DMS53 treated with DMSO at 0.1 percent for 48 hours (cell line): ENCODE measurements around the gene TPM1.

Experiments used
- DNase-seq: peaks from one replicate; lab custom pipeline; 2025; ENCODE audit not compliant: unreplicated experiment; lab: John Stamatoyannopoulos, UW

Gene TPM1

DNA sequence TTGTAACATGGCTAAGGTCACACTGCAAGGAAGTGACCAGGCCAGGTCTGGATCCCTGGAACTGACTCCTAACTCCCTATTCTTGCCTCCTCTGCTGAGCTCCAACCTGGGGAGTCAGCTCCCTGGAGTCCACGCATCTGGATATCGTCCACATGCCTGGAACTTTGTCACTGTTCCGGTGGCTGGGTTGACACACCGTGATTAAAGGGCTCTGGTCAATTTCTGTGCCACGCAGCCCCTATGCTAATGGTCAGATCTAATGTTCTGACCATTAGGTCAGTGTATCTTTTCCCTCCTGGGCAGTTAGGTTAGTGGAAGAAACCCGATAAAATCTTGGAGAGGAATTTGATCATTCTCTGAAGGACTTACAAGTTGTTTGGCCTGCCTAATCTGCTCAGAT is 1.6 kb upstream of the TPM1 start:
- DNase-seq, result no peak

DNA sequence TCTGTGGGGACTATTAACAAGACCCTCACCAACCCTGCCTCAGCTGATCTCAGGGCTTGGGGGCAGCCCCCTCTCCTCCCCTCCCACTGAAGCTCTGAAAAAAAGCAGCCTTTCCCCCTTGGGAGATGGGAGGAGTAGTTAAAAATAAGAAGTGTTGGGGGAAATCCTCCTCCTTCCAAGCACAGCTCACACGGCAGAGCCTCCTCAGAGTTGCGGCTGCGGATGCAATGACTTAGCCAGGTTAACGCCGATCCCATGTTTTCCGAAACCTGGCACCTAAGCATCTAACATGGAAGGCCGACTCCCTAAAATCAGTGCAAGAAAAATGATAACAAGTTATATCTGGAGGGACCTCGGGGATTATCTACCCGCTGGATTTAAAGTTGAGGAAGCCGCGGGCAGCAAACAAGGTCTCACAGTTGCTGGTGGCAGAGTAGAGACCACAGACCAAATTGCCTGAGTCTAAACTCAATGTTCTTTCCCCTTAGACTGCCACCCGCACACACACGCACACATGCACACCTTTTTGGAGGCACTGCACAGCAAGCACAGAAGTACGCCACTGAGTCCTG is 1.1 kb upstream of the TPM1 start:
- DNase-seq, result no peak

DNA sequence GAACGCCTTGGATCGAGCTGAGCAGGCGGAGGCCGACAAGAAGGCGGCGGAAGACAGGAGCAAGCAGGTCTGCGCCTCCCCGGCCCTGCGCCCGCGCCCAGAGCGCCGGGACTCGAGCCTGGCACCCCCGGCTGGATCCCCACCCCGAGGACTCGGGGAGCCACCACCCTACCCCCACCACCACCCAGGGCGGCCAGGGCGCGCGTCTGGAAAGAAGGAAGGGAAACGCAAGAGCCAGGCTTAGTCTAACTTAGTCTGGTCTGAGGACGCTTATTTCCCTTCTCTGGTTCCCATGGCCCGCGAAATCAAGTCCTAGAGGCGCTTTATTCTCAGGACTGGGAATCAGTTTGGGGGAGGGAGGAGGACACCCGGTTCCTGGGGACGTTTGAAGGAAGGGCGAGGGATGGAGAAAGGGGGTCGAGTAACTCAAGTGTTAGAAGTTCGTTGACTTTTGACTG is 359 bp downstream of the TPM1 start:
- DNase-seq, result no peak

DNA sequence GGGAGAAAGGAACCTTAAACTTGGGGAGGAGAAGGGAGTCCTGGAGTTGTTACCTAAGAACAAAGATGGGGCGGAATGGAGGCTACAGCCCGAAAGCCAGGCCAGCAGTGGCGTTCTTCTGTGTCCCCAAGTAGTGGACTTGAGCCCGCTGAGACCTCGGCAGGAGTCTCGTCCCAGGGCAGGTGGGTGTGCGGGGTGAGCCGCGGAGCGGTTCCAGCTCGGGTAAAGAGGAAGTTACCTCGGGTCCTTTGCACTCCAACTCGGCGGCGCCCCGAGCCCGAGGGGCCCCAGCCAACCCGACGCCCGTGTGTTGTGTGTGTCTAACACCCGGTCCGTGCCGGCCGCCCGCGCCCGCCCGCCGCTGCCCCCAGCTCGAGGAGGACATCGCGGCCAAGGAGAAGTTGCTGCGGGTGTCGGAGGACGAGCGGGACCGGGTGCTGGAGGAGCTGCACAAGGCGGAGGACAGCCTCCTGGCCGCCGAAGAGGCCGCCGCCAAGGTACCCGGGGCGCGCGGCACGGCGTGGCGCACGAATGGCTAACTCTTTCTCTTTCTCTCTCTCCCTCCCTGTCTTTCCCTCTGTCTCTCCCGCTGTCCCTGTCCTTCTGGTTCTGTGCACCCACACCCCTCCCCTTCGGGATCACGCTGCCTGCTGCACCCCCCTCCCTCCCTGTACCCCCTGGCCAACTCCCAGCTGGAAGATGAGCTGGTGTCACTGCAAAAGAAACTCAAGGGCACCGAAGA is 959 bp downstream of the TPM1 start:
- DNase-seq, result no peak

DNA sequence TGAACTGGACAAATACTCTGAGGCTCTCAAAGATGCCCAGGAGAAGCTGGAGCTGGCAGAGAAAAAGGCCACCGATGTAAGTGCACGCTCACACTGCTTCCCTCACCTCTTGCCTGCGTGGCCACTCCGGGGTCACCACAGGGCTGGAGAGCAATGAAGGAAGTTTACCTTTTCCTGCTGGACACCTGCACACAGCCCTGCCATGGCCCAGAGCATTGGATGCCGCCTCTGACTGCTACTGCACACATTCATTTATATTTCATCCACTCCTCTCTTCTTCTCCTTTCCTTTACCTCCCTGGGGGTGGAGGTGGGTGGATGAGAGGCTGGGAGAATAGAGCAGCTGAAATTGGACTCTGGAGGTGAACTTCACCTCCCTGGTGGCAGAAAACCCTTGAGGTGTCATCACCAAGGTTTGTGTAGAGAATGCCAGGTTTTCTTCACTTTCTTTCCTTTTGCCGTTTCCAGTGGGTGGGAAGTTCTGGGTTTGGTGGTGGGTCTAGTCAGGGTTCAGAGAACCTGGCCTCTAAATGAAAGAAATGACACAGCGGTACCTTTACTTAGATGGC is 1.6 kb downstream of the TPM1 start:
- DNase-seq, result no peak

DNA sequence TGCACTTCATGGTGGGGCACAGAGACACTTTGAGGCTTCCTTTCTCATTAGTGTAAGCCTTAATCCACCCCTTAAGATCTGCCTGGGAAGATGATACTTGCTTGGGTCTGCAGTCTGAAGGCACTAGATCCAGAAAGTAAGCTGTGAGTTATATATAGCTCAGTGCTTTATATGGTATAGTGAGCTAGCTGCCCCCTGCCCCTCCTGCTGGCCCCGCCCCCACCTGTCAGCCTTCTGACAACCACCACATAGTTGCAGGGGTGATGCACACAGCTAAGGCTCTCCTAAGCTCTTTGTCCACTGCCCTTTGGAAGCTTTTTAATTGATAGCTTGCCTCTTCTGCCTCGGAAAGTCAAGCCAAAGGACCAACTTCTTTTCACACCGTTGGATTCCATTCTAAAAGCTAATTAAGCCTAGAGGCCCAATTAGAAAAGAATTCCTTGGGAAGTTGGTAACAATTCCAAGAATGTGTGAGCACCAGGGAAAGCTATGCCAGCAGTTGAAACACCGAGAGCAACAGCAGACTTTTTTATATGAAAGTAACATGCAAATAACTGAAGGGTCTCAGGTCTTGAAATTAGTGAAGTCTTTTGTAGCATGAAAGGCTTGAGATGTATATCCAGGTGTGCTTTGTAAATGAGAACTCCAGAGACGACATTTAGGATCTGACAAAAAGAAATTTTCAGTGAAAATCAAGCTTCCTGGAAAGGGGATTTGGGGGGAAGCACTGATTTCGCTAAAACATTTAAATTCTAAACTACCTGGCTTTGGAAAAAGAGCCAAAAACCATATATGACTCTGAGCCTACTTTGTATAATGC is 2.3 kb downstream of the TPM1 start:
- no peak for DNase-seq

DNA sequence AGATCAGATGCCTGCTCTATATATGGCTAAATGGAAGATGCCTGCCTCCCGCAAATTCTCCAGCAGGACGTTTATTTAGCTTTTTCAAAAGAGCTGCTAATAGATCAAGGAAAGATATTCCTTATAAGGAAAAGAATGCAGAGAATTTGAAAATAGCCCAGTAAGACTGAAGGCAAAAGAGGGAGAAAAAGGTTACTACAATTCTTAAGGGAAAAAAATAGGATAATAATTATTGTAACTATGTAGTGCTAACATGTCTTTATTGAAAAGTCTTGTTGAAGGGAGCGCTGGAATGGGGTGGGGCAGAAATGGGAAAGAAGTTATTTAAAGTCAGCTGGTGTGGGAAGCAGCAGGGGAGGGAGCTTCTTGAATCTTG is 2.9 kb downstream of the TPM1 start:
- no peak for DNase-seq

DNA sequence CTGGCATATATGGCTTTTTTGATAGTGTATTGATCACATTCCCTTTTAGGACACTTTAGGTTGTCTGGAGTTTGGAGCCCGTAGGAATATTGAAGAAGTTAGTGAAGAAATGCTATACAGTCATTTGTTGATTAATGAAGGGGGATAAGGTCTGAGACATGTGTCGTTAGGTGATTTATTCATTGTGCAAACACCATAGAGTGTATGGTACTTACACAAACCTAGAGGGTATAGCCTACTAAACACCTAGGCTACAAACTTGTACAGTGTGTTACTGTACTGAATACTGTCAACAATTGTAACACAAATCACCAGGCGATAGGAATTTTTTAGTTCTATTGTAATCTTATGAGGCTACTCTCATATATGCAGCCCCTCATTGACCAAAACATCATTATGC is 3.3 kb downstream of the TPM1 start:
- no peak for DNase-seq

DNA sequence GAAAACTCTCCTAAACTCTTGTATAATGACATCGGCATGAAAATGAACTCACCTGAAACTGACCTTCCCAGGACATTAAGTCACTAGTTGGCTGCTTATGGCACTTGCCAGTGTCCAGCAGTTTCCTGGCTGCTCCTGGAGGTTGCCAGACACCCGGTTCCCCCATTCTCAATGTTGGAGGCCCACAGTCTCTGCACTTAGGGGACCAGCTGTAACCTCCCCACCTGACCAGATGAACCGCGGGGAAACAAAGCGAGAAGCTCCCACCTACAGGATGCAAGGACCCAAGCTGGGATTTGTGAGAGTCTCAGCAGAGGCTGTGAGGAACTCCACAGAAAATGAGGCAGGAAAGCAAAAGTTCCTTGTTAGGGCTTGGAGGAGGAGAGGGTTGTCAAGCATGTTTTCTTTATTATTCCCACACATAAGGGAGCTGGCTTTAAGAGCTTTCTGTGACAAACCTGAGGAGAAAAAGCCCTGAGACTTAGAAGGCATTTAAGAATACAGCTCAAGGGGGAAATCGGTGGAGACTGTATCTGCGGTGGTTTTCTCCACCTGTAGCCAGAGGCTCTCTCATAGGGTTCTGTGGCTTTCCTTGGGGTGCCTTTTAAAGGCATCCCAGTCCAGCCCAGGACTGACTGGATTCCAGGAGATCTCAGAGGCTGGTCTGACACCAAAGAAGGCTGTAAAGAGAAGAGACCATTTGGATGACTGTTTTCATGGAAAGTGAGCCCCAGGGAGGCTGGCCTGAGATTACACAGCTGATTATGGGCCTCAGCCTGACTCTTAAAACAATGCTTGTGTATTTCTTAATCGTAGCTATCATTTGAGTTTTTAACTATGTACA is 4.6 kb downstream of the TPM1 start:
- no peak for DNase-seq

DNA sequence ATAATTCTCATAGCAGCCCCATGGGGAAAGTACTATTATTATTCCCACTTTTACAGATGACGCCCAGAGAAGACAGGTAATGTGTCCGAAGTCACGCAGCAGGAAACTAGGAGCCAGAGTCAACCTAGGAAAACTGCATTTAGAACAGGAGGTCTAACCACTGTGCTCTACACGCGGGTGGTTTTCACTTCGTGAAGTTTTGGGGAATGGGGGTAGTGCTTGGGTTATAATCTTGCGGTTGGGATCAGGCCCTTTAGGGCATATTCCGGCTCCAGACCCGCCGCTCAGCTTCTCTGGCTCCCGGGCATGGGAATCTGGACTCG is 5.2 kb downstream of the TPM1 start:
- no peak for DNase-seq

DNA sequence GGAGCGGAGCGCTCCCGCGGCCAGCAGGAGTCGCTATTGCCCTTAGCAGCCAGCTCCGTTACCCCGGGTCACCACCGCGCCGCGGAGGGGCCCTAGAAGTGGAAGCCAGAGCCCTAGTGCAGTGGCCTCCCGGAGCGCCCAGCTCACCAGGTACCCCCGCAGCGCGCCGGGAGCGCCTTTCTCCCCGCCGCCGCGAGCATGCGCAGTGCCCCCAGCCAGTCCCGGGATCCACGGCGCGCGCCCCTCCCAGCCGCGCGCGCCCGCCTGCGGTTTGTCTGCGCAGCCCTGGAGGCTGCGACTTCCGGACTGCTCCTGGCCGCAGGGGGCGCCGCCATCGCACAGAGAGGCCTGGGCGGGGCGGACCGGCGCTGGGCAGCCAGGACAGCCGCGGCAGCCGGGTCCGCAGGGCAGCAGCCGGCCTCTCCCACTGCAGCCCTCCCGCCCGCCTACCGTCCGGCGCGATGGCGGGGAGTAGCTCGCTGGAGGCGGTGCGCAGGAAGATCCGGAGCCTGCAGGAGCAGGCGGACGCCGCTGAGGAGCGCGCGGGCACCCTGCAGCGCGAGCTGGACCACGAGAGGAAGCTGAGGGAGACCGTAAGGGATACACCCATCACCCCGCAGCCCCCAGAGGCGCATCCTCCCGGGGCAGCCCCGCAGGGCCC is 5.7 kb downstream of the TPM1 start:
- DNase-seq, result peak; percentile 70

DNA sequence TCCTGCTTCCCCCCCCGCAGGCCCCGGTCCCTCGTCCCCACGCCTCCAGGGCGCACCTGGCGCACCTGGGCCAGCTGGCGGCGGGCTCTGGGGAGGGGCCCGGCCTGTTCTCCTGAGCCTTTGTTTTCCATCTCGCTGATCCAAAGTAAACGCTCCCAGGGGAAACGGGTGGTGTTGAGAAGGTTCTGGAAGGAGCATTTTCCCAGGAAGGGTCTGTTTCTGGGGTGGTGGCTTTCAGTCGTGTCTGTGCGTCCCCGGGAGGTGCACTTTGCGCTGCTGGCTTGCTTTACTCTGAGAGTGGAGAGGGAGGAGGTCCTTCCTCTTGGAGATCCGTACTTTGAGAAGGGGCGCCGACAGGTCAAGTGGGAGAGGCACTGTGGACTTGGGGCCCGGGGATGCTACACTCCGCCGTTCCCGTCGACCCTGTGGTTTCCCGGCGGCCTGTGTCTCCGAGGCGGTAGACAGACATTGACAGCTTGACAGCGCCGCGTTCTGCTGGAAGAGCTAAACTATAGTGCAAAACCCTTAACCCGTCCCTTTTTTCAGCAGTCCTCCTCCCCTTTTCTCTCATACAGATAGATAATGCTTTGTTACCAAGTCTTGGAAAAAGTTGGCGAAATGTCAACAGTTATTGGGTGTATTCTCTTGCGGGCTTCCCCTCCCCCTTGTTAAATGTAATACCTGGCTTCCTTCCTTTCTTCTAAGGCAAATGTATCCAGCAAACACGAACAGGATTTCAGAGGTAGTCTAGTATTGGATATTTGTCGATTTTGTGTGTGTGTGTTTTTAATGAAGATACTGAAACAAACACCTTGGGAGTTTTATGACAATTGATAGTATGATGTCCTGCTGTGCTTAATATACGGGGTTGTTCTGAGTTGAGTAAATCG is 6.5 kb downstream of the TPM1 start:
- peak; percentile 13 for DNase-seq

DNA sequence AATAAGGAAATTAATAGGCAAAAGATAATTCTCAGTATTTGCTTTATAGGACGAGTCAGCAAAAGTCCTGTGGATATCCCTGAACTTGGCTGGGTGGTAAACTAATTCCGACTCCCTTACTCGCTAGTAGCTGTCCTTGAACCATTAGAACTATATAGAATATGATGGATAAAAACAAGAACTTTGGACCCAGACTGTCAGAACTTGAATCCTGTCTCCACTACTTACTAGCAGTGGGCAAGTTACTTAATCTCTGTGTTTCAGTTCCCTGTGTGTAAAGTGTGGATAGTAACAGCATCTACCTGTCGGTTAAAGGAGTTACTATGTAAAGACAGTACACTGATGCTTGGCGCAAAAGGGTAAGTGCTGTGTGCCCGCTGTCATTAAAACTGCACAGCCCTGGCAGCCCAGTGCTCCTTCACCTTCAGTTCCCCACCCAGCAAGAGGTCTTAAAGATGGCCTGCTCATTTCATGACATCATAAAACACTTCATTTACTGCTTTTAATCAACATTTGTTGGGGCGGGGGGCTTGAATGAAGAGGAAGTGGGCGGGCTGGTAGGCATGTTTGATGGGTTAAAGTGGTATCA is 7.3 kb downstream of the TPM1 start:
- DNase-seq, result no peak

DNA sequence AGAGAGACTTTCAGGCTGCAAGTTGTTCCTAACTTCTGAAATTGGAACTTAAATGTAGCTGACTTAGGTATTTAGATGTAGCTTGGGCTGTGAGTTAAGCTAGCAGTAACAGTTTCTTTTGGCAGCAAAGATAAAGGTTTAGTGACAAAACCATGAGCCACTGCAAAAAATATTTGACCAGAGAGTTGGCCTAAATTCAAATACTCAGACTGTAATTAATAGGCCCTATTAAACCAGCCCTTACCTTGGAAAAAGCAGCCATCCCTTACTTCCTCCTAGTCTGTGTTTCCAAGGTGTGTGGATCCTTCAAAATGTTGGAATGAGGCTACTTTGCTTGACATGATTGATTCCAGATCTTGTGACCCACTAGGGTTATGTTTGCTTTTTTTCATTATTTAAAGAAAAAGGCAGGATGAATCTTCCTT is 8.2 kb downstream of the TPM1 start:
- no peak for DNase-seq

DNA sequence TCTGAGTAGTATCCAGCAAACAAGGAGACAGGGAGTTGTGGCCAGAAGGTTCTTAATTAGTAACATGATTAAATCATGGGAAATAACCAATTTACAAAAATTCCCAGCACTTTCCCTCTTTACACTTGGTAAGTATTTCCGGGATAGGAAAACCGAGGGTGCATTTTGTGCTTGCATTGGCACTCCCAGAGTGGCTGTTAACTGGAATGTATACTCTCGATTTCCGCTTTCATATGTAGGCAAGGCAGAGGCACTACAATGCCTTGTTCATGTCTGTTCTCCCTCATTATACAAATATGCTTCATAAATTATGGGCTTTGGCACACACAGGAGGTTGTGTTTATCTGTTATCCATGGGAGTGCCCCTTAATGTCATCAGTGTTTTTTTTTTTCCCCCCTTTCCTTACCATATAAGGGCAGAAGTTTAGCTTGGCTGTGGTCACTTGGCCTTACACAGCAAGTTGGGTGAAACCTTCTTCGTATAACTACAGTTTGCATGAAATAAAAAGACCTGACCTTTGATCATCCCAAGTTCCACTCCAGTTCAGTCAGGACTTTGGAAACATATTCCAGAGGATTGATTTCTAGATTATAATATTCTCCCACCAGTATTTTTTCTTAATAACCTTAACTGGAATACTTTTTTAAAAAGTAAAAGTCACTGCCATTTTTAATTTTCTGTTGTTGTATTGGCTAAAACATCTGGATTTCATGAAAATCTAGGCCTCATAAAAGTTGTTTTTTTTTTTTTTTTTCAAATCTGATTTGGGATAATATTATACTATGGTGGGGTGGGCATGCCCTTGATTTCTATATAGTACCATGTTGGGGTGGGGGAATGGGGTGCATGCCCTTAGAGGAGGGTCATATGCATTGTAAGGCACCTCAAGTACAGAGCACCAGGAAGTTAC is 8.9 kb downstream of the TPM1 start:
- DNase-seq, result no peak

DNA sequence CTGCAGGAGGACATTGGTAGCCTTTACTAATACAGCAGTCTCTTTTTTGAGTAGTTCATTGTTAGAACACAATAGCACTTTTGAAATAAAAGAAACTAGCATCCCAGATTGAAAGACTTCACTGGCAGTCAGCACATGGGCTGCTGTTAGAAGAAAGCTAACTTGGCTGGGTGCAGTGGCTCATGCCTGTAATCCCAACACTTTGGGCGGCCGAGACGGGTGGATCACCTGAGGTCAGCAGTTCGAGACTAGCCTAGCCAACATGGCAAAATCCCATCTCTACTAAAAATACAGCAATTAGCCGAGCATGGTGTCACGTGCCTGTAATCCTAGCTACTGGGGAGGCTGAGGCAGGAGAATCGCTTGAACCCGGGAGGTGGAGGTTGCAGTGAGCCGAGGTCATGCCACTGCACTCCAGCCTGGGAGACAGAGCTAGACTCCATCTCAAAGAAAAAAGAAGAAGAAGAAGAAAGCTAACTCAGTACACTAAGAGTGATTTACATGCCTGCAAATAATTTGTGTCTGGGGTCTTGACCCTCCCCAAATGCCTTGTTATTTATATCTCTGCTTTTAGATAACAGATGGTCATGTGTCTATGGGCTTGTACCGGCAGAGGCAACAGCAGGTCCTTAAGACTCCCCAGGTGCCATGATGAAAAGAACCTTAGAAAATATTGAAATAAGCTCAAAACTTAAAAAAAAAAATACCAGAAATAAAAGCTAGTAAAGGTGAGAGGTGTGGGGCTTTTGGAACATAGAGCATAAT is 9.7 kb downstream of the TPM1 start:
- DNase-seq, result no peak

DNA sequence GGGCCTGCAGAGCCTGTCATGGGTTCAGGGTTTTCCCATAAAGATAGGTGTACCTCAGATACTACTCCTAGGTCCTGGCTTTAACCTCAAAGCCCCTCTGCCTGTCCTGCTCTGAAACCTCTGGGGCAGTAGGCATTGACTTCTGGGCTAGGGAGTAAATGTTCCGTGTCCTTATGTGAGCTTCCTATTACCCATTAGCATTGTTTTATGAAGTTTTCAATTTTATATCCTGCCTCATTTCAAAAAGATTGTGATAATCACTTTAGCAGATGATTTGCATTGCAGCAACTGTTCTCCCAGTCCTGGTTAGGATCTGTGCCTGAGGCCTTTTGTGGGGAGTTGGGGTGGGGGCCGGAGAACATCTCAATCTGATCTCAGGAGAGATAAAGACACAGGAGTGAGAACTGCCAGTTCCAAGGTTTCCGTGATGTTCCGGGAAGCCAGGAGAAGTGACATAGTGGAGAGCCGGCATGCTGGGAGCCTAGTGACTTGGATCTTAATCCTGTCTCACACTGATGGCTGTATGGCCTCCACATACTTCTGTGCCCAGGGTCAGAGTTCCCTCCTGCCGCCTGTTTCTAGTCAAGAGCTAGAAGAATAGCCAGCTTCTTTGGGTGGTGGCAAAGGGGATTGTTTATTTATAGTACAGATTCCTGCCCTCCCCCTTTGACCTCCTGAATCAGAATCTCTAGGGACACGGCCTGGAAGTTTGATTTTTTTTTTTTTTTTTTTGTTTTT is 10.6 kb downstream of the TPM1 start:
- no peak for DNase-seq
